Cardiac fibroblast (primary cell): Measurements from ENCODE around the gene MCL1.

Source experiments
- DNase-seq, 2 donors: peaks; one replicate each; pipeline versions ENCODE4 v3.0.0 to v3.0.0-alpha.2; 2010; ENCODE audit warnings: low read depth in 2 of 2
- H3K4me3 ChIP-seq, 2 donors: replicated peaks in 1 of 2; 1 replicate in 1 of 2; 2 replicates in 1 of 2; pipeline ENCODE4 v1.5.1; 2011; ENCODE audit warnings: low read depth in 2 of 2, low read length in 2 of 2, mild to moderate bottlenecking in 2 of 2, moderate library complexity in 1 of 2
- TF ChIP-seq, protein P1 (sequence below): IDR thresholded peaks from one replicate; pipeline ENCODE4 v1.5.1; 2011; ENCODE audit warnings: low read depth, mild to moderate bottlenecking, low read length, inconsistent platforms

Gene MCL1

DNA sequence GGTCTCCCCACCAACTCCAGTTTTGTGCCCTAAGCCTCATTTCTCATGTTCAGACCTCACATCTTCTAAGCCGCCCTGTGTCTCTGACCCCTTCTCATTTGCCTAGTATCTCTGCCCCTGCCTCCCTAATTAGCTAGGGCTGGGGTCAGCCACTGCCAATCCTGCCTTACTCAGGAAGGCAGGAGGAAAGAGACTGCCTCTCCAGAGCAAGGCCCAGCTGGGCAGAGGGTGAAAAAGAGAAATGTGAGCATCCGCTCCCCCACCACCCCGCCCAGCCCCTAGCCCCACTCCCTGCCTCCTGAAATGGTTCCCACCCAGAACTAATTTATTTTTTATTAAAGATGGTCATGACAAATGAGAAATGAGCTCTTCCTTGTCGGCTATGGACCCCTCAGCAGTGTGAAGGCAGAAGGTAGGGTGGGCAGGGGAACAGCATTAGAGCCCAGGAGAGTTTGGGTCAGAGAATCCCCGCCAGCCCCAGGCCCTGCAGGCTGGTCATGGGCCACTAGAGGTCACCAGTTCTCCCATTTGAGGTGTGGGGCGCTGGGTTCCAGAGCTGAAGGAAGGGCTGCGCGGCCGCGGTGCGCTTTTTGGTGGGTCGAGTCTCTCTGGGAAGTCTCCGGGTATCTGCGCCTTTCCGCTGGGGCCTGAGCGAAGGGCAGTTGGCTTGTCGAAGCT lies 18.7 kb downstream of the MCL1 start:
- H3K4me3 ChIP-seq: peak overlapping the region; percentile 52 to 67
- TF ChIP-seq, protein P1, sequence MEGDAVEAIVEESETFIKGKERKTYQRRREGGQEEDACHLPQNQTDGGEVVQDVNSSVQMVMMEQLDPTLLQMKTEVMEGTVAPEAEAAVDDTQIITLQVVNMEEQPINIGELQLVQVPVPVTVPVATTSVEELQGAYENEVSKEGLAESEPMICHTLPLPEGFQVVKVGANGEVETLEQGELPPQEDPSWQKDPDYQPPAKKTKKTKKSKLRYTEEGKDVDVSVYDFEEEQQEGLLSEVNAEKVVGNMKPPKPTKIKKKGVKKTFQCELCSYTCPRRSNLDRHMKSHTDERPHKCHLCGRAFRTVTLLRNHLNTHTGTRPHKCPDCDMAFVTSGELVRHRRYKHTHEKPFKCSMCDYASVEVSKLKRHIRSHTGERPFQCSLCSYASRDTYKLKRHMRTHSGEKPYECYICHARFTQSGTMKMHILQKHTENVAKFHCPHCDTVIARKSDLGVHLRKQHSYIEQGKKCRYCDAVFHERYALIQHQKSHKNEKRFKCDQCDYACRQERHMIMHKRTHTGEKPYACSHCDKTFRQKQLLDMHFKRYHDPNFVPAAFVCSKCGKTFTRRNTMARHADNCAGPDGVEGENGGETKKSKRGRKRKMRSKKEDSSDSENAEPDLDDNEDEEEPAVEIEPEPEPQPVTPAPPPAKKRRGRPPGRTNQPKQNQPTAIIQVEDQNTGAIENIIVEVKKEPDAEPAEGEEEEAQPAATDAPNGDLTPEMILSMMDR: peak; percentile 86
- DNase-seq: peak in 1 of 2 donors; percentile 91

DNA sequence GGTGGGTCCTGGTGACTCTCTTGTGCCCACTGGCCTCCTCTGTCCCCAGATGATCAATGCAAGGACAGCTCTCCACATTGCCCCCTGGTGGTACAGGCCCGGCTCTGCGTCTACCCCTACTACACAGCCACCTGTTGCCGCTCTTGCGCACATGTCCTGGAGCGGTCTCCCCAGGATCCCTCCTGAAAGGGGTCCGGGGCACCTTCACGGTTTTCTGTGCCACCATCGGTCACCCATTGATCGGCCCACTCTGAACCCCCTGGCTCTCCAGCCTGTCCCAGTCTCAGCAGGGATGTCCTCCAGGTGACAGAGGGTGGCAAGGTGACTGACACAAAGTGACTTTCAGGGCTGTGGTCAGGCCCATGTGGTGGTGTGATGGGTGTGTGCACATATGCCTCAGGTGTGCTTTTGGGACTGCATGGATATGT lies 19.4 kb downstream of the MCL1 start:
- TF ChIP-seq, protein P1: peak; percentile 90
- H3K4me3 ChIP-seq: peak overlapping the region in 1 of 2 donors; percentile 67

GRCh38 chr1:150559656-150560010 lies 19.8 kb downstream of the MCL1 start:
- TF ChIP-seq, protein P1: no peak
- H3K4me3 ChIP-seq: no peak overlapping the region
- no peak for DNase-seq

More for the DNA sequence above, 19.4 kb downstream of the MCL1 start:
- DNase-seq: peak; percentile 66 to 71

DNA sequence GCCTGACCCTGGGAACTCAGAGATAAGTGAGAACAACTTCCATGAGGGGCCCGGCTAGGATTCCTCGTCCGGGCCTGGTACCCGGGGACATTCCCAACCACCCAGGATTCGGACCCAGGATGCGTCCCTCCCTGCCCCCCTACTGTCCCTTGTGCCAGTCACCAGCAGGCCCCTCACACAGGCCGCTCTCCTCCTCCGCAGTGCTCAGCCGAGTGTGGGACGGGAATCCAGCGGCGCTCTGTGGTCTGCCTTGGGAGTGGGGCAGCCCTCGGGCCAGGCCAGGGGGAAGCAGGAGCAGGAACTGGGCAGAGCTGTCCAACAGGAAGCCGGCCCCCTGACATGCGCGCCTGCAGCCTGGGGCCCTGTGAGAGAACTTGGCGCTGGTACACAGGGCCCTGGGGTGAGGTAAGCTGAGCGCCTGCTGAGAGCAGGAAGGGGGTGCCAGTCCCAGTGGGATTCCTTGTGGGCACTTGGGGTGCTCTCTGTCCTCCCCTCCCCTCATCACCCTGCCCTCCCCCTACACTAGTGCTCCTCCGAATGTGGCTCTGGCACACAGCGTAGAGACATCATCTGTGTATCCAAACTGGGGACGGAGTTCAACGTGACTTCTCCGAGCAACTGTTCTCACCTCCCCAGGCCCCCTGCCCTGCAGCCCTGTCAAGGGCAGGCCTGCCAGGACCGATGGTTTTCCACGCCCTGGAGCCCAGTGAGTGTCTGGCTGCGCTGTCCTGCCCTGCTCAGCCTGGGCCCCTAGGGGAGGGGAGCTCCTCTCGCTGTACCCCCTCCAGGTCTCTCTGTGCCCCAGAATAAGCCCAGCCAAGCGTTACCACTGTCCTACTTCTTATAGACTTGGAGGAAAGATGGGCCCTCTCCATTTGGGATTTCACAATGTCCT lies 20.4 kb downstream of the MCL1 start:
- DNase-seq: peak; percentile 55 to 70
- TF ChIP-seq, protein P1: no peak
- H3K4me3 ChIP-seq: peak overlapping the region; percentile 25 to 47

- TF ChIP-seq, protein P1: no peak
- peak overlapping the region; percentile 25 to 47 for H3K4me3 ChIP-seq
- DNase-seq: no peak
Observed at GRCh38 chr1:150558303-150558704, 21.1 kb downstream of the MCL1 start.

DNA sequence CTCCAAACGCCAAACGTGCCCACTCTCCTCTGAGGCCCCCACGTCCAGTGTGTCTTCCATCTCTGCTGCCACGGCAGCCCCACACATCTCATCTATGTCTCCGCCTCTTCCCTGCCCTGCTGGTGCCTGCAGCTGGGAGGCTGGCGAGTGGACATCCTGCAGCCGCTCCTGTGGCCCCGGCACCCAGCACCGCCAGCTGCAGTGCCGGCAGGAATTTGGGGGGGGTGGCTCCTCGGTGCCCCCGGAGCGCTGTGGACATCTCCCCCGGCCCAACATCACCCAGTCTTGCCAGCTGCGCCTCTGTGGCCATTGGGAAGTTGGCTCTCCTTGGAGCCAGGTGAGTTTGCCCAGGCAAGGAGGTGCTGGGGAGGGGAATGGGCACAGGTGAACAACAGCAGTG lies 21.6 kb downstream of the MCL1 start:
- TF ChIP-seq, protein P1: no peak
- no peak overlapping the region for H3K4me3 ChIP-seq
- DNase-seq: no peak
